Measurements from ENCODE around the gene MARCHF11.

- TF ChIP-seq CTCF (IDR thresholded peaks at IDR 0.05) (no peak), POLR2AphosphoS5 (IDR thresholded peaks at IDR 0.05) (no peak)
These were observed 136.1 kb downstream of the MARCHF11 start for GRCh38 chr5:16043349-16043965.

All from upper lobe of left lung (tissue), 4 donors.